ENCODE measurements around the gene ZNF554.
A peak's percentile ranks its signal among the peaks of the same experiment; 100 is the strongest.

ZNF554 gene

DNA sequence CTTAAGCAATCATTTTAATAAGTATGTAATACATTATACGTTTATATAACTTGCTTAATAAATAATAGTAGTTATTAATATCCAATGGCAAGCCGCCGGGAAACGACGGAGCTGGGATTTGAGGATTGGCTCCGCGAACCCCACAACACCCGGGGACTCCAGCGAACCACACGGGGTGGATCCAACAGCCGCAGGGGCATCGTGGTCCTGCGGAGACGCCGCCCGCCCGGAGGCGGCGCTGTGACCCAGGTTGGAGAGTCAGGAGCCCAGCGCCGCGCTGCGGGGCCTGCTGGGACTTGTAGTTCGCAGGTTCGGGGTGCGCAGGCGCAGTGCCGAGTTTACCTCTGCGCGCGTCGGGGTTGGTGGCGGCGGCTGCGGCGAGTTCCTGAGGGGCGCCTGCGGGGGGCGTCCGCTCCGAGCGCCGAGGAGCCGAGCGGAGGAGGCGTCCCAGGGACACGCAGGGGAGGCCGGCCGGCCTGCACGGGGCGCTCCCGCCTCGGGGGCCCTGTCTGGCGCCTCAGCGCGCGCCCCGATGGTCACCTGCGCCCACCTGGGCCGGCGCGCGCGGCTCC is at the start of gene ZNF554:
TSS of gene ZNF554 (plus strand) at position 329 of the 572 bp plus-strand sequence. CDS start at position 533, 204 bp downstream.
- DNase-seq (ENCODE audit: extremely low read depth in 1 of 2, low read depth in 1 of 2) = peak; percentile 94 to 96

DNA sequence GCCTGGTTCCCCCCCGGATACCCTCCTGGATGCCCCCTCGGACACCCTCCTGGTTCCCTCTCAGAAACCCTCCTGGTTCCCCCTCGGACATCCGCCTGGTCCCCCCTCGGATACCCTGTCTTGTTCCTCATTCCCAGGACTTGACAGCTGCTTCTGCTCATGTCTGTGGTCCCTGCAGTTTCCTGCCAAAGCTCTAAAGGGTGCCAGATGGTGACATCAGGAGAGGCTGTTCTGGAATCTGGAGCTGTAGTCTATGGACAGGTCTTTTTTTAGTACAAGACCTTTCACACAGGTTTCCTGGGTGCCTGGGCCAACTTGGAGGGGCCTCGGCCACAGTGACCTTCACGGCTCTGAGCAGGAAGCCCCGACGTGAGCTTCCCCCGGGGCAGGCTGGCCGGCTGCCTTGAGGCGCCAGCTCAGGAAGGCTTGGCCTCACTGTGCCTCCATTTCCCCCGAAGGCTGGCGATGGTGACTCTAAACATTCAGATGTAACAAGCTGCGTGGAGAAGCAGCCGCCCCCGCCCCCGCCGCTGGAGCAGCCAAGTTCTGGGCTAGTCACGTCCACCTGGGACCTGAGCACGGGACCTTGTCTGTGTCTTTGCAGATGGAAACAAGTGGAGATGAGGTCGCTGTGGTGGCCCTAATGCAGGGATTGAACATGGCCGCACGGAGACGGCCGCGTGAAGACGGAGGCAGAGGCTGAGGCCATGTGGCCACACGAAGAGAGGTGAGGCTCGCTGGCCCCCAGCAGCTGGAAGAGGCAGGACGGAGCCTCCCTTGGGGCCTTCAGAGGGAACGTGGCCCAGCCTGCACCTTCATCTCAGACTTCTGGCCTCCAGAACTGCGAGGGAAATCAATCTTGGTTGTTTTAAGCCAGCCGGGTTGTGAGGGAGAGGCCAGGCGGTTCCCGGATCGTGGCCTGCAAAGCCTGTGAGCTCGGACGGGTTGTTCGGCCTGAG is 49.3 kb upstream of the ZNF554 start:
- no peak for DNase-seq (ENCODE audit: extremely low read depth in 1 of 2, low read depth in 1 of 2)

DNA sequence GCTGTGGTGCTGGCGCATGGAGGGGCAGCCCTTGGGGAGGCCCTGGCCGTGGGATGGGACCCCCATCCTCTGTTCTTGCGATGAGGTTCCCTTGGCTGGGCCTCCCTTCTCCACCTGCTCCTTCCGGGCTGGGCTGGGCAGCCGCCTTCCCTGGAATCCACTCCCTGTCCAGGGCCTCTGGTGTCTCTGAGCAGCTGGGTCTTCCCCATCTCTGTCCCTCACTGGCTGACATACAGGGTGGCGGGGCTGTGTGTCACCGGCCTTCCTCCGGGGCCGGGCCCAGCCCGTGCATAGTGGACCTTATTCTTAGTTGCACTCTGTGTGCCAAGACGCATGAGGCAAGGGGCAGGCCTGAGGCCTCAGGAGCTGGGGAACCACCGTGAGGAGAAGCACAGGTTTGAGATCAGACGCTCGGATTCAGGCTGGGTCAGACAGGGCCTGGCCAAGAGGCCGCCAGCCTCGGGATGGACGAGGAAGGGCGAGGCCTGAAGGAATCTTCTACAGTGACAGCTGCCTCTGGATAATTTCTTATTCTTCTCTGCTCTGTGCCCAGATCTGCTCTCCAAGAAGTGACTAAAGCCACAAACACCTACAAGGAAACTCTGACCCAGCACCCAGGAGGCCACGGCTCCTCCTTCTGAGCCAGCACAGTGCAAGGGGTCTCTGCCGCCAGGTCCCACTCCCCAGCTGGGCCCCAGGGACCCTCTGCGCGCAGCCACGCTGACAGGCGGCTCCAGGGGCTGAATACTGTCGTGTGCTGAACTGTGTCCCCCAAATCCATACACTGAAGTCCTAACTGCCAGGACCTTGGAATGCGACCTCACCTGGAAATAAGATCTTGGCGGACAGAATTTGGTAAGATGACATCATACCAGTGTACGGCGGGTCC is 47.6 kb upstream of the ZNF554 start:
- DNase-seq (ENCODE audit: extremely low read depth in 1 of 2, low read depth in 1 of 2) = no peak

DNA sequence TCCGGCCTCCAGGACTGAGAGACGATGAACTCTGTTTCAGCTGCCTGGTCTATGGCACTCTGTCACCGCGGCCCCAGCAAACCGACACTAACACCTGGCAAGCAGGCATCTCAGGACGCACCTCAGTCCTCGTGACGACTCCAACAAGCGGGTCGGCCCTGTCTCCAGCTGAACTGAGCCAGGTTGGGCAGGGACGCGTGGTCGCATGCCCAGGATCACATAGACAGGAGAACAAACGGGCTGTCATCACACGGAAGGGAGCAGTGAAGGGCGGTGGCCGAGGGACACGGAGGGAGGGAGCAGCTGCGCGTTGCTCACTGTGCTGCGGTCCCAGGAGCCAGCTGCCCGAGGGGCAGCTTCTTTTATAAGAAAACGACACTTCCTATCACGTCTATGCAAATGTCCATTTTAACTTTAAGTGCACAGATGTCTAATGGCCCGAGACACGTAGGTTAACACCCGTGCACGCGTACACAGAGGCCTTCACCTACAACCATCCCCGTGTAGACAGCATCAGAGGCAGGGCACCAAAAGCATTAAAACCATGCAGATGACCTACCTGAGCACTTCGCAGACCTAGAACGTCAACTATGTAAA is 45.5 kb upstream of the ZNF554 start:
- no peak for DNase-seq (ENCODE audit: extremely low read depth in 1 of 2, low read depth in 1 of 2)

DNA sequence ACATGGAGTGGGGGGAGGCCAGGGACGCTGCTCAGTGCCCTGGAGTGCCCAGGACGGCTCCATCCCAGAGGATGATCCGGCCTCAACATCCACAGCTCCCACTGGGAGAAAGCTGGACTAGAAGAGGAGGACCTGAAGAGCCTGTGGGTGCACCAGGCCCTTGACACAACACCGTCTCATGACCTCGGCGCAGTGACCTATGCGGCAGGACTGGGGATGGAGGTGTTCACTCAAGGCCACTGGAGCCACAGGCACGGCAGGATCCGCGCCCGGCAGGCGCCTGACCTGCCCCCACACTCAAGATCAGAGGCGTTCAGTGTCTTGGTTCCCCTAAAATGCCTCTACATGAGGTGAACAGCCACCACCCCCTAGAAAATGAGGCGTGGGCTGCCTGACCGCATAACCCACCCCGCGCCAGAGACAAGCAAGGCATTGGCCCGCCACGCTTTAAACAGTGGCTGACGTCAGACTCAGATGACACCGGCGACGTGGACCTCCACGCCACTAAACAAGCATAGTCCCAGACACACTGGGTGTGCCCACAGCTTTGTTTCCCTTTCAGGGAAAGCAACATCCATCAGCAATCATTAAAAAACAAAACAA is 44.6 kb upstream of the ZNF554 start:
- no peak for DNase-seq (ENCODE audit: extremely low read depth in 1 of 2, low read depth in 1 of 2)

DNA sequence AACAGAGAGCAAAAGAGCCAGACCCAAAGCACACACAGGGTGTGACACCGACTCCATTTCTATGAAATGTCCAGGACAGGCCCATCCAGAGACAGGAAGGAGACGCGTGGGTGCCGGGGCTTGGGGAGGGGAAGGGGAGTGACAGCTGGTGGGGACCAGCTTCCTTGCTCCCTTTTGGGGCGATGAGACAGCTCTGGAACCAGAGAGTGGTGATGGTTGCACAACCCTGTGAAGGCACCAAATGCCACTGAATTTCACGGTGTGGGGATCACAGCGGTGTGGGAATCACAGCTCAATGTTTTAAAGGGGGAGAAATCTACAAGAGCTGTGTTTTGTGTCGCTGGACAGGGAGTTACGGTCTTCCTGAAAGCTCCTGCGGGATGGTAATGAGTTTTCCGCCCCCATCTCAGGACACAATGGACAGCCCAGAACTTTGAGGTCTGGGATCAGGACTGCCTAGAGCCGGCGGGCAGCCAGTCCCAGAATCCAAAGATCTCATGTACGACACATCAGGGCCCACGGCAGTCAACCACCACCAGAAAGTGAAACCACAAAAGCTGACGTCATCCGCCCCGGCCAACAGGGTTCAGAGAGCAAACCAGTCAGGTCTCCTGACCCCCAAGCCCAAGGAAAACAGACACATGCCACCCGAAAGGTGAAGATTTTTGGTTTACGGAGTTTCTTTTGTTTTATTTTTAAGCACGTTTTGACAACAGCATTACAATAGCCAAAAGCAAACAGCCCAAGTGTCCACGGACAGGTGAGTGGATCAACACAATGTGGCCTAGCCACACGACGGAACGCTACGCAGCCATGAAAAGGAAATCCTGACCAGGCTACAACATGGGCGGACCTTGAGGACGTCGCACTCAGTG is 43.9 kb upstream of the ZNF554 start:
- peak; percentile 60 to 80 for DNase-seq (ENCODE audit: extremely low read depth in 1 of 2, low read depth in 1 of 2)

DNA sequence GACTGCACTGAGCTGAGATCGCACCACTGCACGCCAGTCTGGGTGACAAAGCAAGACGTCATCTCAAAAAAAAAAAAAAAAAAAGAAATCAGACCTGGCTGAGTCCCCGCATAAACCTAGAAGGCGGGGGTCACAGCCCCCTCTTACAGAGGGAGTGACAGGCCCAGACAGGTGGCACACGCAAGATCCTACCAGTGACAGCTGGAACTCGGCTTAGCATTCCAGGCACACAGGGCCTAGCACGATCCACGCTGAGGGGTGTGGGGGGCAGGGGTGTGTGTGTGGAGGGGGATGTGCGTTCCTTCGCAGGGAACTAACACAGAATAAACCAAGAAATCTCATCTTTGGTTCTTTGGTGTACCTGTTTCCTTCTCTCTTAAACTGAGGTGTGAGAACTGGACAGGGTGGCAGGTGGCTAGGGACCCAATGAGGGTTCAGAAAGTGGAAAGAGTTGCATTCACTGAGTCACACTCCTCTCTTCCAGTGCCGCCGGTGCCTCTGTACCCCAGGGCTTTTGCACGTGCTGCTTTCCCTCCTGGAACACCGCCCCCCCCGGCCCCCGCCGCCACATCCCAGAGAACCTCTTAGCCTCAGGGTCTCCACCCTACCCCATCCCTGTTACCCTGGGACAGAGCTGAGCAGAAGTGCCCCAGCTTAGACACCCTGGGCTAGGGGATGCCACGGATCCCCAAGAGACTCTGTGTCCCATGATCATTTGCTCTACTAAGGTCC is 41.5 kb upstream of the ZNF554 start:
- DNase-seq (ENCODE audit: extremely low read depth in 1 of 2, low read depth in 1 of 2) = no peak

DNA sequence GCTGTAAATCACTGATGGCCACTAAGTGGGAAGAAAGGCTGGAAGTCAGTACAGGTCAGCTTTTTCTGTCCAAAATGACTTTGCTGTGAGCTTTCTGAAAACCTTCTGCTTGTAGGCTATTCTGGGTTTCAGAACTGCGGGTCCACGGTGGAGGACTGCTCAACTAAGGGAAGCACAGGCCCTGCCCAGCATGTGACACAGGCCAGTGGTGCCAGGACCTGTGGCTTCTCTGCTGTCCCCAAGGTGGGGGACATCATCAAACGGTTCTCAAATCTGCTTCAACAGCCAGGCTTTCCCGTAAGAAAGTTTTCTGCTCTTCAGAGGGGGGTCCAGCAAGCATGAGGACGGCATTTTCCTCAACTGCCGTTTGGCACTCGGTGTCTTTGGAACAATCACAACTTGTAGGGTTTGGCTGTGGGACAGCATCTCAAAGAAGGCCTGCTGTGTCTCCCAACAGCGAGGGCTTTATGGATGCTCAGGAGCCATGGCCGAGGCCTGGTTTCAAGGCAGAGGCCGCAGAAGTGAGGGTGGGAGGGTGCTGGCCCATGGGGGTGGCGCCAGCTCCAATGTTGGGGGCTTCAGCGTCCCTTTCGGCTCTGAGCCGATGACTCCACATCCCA is 40.4 kb upstream of the ZNF554 start:
- no peak for DNase-seq (ENCODE audit: extremely low read depth in 1 of 2, low read depth in 1 of 2)

DNA sequence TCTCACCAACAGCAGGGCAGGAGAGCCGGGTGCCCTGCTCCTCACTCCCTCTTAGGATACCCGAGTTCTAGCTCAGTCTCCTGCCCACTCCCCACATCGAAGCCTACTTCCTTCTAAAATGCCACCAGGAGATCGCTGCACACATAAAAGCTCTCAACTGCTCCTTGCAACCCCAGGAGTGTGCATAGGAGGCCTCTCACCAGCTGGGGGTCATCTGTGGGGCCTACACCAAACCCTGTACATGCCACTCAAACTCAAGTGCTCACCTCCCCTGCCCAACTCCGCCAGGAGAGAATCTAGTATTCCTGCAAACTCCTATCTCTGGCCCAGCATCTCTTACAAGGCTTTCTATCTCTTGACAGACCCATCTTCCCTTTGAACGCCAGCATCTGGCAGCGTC is 39.4 kb upstream of the ZNF554 start:
- no peak for DNase-seq (ENCODE audit: extremely low read depth in 1 of 2, low read depth in 1 of 2)

DNA sequence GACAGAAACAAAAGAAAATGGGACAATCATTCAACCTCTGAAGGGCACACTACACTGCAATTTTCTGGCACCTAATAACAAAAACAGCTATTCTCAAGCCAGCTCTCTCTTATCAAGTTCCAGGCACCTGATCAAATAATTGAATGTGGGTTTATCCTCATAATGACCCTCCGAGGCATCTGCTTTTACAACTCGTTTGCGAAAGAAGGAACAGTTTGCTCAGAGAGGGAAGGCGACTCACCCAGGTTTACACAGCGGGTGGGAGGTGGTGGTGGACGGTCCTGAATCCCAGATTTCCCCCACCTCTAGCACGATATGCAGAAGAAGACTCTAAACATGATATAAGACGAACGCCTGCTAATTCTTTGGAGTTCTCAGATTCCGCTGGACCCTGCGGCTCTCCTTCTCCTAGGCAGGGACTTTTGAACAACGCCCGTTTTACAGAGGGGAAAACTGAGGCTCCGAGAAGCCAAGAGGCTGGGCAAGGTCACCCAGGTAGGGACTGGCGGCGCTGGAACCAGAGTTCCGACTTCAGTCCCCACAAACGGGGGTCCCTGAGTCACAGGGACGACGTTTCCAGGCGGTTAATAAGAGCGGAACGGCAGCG is 37.2 kb upstream of the ZNF554 start:
- DNase-seq (ENCODE audit: extremely low read depth in 1 of 2, low read depth in 1 of 2) = no peak

DNA sequence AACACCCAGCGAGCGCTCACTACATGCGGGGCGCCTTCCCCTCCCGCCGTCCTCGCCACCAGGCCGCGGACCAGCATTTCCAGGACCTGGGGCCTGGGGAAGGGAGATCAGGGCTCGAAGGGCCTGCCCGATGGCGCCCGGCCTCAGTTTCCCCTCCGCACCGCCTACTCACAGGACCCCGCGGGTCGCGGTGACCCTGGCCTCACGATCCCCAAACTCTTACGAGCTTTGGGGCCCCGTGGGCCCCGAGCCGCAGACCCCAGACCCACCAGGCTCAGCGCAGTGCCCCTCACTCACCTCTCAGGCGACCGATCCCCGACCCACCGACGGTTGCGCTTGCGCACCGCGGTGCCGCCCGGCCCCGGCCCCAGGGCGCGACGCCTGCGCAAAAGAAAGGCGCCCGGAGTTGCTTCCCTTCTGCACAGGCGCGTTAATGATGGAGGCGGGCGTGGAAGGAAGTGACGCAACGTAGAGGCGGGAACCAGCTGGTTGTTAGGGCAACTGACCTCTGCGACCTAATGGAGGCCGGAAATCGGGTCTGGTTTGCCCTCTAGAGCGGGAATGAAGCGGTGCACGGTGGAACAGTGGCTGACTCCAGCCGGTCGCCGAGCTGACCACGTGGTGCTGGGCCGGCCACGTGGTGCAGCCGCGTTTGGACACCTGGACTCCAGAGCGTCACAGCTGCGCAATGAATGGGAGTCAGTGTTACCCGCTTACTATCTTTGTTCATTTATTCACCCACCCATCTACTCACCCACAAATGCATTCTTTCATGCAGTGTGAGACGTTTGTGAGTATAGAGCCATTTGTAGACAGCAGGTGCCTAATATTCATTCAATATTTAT is 36.5 kb upstream of the ZNF554 start, which contains the start of gene SGTA:
TSS of gene SGTA (minus strand) at position 338 of the 845 bp plus-strand sequence. CDS start 14,205 bp downstream, outside the sequence.
- peak; percentile 91 to 97 for DNase-seq (ENCODE audit: extremely low read depth in 1 of 2, low read depth in 1 of 2)

DNA sequence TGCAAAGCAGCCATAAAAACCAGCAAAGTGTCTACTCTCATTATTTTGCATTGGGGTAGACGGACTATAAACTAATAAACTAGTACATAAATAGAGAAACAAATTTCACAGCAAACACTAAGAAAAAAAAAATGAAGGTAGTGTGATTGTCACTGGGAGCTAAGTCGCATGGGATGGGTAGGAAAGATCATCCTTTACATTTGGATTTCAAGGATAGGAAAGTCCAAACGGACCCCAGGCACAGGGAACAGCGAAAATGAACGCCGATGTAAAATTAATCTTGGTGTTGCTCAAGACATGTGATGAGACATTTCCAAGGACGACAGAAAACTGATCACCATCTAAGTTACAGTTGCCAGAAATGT is 35.9 kb upstream of the ZNF554 start:
- no peak for DNase-seq (ENCODE audit: extremely low read depth in 1 of 2, low read depth in 1 of 2)

DNA sequence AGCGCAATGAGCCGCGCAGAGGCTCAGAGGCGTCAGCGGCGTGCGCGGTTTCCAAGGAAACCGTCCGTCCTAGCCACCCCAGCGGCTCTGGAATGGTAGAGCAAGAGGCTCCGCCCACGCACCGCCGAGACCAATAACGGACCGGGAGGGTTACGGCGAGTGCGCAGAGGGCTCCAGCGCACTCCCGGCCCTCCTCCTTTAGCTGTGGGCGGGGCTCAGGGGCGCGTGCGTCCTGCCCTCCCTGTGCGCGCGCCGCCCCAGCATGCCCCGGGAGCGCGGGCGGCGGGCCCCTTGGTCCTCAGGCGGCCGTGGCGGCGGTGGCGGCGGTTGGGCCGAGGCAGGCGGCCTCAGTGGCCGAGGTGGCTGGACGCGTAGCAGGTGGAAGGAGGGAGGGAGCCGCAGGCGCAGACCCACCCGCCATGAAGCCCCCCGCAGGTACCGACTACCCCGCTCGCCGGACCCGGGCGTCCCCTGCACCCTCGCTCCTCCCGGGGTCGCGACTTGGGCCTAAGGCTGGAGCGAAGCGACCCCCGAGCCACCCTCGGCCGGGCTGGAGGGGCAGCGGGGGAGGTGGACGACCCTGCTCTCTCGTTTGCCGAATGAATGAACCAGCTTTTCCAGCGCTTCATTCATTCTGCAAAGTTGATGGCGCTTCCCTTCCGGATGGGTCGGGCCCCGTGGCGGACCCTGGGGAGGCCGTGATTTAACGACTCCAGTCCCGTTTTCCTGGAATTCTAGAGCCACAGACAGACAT is 34.2 kb upstream of the ZNF554 start, which contains the start of gene THOP1:
TSS of gene THOP1 (plus strand) at position 260 of the 754 bp plus-strand sequence. CDS start at position 420, 160 bp downstream.
- peak; percentile 99 to 100 for DNase-seq (ENCODE audit: extremely low read depth in 1 of 2, low read depth in 1 of 2)

DNA sequence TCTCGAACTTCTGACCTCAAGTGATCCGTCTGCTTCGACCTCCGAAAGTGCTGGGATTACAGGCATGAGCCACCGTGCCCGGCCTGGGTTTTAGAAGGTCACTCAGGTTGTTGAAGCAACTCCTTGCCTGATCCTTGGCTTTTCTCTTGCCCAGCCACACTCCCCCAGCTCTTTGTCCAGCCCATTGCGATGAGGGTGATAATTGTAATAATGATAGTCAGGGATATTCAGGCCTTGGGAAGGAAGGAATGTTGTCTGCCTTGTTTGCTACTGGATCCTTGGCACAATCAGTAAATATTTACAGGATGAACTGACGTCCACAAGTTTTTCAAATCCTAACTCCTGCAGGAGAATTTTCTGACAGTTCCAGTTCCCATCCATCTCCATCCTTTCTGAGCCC is 32.6 kb upstream of the ZNF554 start:
- no peak for DNase-seq (ENCODE audit: extremely low read depth in 1 of 2, low read depth in 1 of 2)

DNA sequence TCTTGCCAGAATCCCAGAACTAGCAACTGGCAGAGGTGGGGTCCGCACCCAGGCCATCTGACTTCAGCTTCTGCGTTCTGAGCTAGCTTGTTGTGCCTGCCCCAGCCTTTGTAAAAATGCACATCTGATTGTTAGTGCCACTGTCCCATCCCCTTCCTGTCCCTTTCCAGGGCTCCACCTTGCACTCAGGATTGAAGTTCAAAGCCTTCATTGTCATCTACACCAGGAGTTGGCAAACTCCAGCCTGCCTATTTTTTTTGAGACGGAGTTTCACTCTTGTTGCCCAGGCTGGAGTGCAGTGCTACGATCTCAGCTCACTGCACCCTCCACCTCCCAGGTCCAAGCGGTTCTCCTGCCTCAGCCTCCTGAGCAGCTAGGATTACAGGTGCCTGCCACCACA is 31.4 kb upstream of the ZNF554 start:
- DNase-seq (ENCODE audit: extremely low read depth in 1 of 2, low read depth in 1 of 2) = no peak

DNA sequence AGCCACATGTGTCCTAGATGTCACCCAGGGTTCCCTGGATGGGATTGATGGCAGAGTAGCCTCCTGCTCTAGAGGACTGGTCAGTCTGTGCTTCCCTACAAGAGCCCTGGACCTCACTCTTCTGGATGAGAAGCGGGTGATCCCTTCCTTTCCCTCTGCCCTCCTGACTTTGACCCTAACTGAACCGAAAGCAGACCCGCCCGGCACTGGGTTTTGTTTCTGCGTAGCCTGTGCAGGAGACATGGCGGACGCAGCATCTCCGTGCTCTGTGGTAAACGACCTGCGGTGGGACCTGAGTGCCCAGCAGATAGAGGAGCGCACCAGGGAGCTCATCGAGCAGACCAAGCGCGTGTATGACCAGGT is 29.5 kb upstream of the ZNF554 start:
- DNase-seq (ENCODE audit: extremely low read depth in 1 of 2, low read depth in 1 of 2) = no peak

Data from stimulated activated CD8-positive, alpha-beta memory T cell treated with anti-CD3 and anti-CD28 coated beads, Interleukin-7, amount 100 ng/mL, for 48 hours (primary cell).